NCI-H1105 (cell line): ENCODE results near the gene BBX.

Source experiments
- DNase-seq: peaks from one replicate; lab custom pipeline; 2025; lab: John Stamatoyannopoulos, UW

Gene BBX

DNA sequence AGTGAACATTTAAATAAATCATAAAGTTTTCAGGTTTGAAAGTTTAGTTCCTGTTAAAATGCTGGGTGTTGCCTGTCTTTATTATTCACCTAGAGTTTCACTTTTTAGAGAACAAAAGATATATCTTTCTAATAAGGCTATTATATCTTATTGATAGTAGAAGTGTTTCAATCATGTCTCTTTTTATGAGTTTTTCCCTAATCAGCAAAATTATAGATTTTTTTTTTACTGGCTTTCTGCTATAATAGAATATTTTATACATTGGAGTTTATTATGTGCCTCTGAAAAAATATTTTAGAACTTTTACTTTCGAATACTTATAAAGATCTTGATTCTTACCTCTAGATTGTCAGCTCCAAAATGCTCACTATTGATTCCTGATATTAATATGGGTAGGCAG is 131.5 kb downstream of the BBX start:
- no peak for DNase-seq

GRCh38 chr3:107657971-107658370 is 135.2 kb downstream of the BBX start:
- DNase-seq: no peak

- DNase-seq: no peak
These were observed 137.7 kb downstream of the BBX start for GRCh38 chr3:107660306-107660976.

DNA sequence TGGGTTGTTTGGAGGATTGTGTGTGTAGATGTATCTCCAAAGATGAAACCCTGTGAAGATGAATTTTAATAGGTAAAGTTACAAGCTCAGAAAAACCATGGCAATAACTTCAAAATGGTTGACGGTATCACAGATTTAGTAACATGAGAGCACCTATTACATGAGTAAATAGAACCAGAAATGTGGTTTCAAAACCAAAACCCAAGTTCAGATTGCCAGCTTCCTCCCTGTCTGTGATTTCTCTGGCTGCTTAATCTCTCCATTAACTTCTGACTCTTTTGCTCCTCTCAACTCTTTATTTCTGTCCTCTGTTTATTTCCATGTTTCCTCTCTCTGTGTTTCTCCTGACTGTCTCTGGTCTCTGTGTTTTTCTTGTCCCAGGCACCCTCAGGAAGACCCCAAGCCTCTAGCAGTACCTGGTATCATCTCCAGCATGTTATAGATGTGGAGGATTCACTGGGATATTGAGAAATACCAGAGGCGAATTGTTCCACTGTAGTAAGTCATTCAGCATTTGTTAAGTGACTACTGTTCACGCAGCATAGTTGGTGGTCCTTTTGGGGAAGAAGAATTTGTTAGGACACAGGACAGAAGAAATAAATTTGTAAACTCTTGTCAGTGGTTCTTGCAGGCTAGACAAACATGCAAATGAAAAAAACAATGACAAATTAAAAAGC is 138.8 kb downstream of the BBX start:
- no peak for DNase-seq

DNA sequence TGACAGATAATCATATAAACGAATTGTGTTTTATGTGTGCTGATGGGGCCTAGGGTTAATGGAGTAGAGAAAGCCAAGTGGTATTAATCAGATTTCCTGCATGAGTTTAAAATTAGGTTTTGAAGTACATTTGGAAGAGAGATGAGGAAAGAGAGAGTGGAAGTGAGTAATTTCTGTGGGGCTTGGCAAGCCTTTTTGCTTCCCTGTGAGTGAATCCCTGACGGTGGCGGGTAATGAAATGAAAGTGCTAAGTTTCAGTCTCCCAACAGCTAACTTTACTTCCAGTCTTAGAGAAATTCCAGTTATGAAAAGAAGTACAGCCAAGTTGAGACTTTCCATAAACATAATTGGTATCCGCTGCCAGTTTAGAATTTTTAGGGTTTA is 139.4 kb downstream of the BBX start:
- DNase-seq: no peak

DNA sequence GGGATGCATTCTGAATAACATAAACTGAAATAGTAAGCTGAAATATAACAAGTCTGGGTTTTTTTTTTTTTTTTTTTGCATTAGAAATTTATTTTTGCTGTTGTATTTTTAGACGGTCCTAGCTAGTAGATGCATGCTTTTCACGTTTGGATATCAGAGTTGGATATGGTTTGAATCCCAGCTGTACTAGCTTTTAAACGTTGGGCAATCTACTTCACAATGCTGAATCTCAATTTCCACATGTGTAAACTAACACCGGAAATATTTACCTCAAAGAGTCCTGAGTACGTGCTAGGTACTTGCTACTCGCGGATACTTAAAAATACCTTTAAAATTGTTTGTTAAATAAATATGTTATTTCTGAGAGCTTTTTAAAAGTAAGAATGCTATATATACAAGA is 139.8 kb downstream of the BBX start:
- DNase-seq: no peak

DNA sequence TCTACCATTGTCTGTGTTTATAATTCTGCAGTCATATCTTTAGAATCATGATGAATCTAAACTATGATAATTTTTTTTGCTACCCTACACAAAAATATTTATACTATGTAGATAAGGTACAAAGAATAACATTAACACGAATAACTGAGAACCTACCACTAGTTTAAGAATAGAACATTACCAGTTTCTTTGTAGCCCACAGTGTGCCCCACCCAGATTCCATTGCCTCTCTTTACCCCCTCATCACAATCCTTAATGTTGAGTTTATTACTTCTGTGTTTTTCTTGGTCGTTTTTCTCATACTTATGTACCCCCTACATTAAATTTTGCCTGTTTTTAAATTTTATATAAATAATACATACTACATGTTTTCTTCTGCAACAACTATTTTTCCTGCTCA is 140.5 kb downstream of the BBX start:
- no peak for DNase-seq

DNA sequence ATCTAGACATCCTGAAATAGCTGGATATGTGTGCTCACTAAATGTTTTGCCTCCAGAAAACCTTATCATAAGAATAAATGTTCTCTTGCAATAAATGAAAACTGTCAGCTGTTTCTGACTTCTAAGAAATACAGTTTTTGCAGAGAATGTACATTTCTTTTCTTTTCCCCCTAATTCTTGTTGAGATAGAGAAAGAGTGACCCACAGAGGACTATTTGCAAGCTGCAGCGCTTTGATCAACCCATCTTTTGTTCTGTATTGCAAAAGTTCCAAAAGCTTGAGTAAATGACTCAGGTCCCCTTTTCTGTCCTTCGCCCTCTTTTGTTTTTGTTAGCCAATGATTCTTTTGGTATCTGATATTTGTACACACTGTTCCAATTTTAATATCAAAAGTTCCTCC is 141.9 kb downstream of the BBX start:
- DNase-seq: no peak

DNA sequence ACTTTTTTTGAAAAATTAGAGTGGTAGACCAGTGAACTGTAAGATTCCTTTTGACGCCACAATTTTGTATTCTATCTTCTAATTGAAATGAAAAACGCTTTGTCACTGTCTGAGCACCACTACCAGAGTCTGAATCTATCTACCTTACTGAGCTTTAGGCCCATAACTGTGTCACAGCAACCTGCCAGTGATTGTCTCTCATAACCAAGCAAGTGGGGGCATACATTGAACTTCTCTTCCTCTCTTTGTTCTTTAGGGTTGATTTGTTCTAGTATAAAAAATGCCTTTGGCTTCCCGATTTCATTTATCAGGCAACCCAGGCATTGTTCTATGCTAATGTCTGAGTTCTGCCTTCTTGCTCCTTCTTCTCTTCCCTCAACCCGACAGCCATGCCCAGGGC is 142.6 kb downstream of the BBX start:
- DNase-seq: no peak

- DNase-seq: no peak
These were observed 144.1 kb downstream of the BBX start for GRCh38 chr3:107666853-107667252.

DNA sequence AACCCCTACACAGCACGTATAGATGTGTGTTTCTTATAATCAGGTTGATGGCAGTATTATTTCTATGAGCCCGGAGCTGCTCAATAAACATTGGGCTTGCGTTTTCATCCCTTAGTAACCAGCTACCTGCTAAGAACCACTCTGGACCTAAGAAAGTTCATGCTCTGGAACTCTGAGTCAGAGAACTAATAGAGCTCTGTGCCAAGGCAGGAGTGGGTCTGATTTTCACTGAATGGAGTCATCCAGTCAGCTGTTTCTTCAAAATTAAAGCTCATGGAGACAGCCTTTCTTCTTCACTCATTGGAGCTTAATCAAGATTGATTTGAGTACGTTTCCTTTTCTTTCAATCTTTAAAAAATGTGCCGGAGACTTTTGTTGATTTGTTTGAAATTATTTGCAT is 145.7 kb downstream of the BBX start:
- no peak for DNase-seq

- DNase-seq: no peak
These were observed 146.2 kb downstream of the BBX start for GRCh38 chr3:107668963-107669362.

- no peak for DNase-seq
These were observed 146.9 kb downstream of the BBX start for GRCh38 chr3:107669669-107670068.

GRCh38 chr3:107670986-107671385 is 148.2 kb downstream of the BBX start:
- DNase-seq: no peak

- DNase-seq: no peak
These were observed 151.6 kb downstream of the BBX start for GRCh38 chr3:107674371-107674770.

- no peak for DNase-seq
These were observed 152.6 kb downstream of the BBX start for GRCh38 chr3:107675233-107675900.

DNA sequence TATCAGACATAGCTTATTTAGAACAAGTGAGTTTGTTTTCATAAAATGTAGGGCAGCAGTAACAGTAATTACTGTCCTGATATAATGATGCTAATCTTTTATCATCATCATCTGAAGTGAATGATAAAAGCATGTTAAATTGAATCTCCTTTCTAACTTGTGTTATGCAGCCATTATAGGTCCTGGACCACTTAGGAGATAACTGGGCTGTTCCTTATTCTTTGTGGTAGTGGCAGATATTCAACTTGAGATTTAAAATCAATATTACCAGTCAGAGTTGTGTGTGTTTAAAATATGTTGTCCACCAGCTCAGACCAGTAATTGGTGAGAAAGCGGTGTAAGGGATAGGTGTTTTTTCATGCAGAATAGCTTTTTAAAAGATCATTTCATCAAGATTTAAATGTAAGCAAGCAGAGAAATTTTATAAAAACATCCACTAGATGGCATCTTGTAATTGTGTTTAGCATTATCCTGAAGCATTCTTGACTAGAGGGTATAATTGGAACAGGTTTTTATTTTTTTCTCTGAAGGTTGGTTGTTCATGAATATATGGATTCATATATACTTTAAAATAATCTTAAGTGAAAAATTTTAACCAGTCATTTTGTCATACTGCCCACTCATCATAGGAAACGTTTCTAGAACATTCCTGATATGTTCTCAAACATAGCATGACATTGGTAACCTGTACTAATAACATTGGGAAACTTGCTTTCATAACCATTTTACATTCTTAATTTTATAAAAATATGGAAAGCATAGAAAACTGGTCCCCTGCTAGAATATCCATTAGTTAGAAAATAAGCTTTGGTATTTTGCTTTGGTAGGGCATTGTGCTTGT is 153.9 kb downstream of the BBX start:
- DNase-seq: peak; percentile 36

- DNase-seq: no peak
These were observed 157.2 kb downstream of the BBX start for GRCh38 chr3:107679921-107680320.

GRCh38 chr3:107680698-107681097 is 157.9 kb downstream of the BBX start:
- DNase-seq: no peak

DNA sequence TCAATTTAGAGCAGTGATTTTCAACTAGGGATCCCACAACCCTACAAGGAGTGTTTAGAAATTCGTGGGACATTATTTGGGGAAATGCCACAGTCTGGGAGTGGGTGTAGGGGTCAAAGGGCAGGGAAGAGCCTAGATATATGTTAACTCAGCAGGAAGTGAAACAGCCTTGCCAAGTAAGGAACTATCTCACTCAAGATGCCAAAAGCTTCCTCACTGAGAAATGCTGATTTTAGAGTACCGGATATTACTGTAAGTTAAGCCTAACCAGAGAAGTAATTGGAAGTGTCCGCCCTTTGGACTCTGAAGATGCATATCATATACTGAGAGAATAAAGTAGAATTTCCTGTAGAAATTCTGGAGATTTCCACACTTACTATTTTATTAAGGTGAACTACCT is 158.6 kb downstream of the BBX start:
- no peak for DNase-seq

DNA sequence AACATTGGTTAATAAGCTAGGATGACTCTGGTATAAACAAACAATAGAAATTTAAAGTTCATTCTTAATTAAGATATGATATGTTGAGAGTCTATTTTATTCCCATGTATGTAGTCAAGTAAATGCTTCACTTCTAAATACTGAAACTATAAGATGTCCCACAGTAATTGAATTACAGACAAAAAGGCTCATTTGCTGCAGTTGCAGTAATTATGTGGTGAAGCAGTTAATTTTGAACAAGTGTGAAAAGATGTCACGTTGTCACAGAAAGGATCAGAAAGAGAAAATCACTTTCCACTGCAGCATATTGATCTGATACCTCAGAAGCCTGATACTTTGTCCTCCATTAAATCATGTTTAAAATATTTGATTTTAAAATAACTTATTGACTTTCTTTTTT is 159.8 kb downstream of the BBX start:
- no peak for DNase-seq

DNA sequence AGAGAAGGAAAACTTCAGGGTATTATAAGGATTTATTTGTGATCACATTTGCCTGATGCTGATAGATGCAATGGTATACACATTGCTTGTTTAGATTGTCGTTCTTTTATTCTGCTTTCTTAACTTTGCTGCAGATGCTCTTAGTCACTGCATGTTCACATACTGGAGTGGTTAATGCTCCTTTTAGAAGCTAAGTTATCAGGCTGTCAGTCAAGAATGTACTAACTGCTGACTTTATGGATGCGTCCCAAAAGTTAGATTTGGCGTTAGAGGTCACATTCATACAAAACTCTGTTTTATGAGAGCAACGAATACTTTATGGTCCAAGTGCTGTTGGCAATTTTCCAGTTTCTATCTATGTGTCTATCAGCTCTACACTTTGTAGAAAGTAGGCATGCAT is 160.7 kb downstream of the BBX start:
- DNase-seq: no peak
